Activated naive CD4-positive, alpha-beta T cell treated with anti-CD3 and anti-CD28 coated beads for 36 hours (primary cell): ENCODE measurements around the gene NPIPA8. TPM values are rescaled to one million over a fixed set of nuclear protein-coding genes. Genes with fewer than 3 reads are reported as not detected.
"Not testable (repeated sequence)": the region's sequence is repeated elsewhere in the genome, so short reads cannot be mapped to it uniquely, and the experiment has no call there.

ENCODE experiments used
- CTCF ChIA-PET: fragments of 350-600 bp; sonication (Branson Sonifier 250); formaldehyde crosslinking; loops from one replicate; lab custom pipeline; 2021; ENCODE audit warnings: antibody characterized with exemption; lab: Charles Lee
- DNase-seq: peaks from one replicate; pipeline ENCODE4 v3.0.0-alpha.2; 2020
- H3K27ac Mint-ChIP-seq: one replicate; pipeline ENCODE4 v1.8.0; 2021; ENCODE audit warnings: mild to moderate bottlenecking, mixed read lengths
- H3K27me3 Mint-ChIP-seq: one replicate; pipeline ENCODE4 v1.8.0; 2021; ENCODE audit warnings: low read depth, mixed read lengths
- H3K36me3 Mint-ChIP-seq: one replicate; pipeline ENCODE4 v1.8.0; 2021; ENCODE audit warnings: low read depth, mixed read lengths
- H3K4me1 Mint-ChIP-seq: one replicate; pipeline ENCODE4 v1.8.0; 2021; ENCODE audit warnings: low read depth, mixed read lengths
- H3K4me3 Mint-ChIP-seq: one replicate; pipeline ENCODE4 v1.8.0; 2021; ENCODE audit warnings: mild to moderate bottlenecking, moderate library complexity, mixed read lengths
- H3K9me3 Mint-ChIP-seq: one replicate; pipeline ENCODE4 v1.8.0; 2021; ENCODE audit warnings: mixed read lengths
- intact Hi-C: fragments of 100-400 bp; cut with micrococcal nuclease; formaldehyde crosslinking; loops from one replicate; pipeline ENCODE4 v1.15.1; 2023
- total RNA-seq, 2 experiments: library from RNA; stranded (reverse); gene quantifications; one replicate each; pipeline ENCODE4 v1.2.3, GENCODE V29; 2021

The NPIPA8 gene
- total RNA-seq, 2 experiments from 2014 or later, result 0.19 TPM; not detected in 1

DNA sequence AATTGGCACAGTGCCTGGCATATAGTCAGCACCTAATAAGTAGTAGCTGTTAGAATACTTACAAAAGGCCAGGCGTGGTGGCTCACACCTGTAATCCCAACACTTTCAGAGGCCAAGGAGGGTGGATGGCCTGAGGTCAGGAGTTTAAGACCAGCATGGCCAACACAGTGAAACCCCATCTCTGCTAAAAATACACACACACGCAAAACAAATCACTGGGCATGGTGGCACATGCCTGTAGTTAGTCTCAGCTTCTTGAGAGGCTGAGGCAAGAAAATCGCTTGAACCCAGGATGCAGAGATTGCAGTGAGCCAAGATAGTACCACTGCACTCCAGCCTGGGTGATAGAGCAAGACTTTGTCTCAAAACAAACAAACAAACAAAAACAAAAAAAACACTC is 29.3 kb downstream of the NPIPA8 start:
- H3K9me3 Mint-ChIP-seq, H3K4me3 Mint-ChIP-seq: not testable (repeated sequence)

DNA sequence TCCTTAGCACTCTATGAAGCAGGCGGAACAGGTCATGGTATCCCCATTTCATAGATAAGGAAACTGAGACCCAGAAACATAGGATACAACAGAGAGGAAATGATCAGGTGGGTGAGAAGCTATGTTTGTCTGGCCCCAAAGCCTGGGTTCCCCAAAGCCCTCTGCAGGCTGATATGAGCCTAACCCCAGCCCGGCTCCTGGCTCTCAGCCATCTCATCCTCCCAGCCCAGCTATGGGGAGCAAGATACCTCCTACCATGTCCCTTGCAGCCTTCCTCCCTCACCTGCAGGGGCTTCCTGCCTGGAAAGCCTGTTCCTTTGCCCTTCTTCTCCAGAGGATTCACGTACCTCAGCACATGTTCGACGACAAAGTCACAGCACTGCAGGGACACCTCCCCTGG is 30.5 kb downstream of the NPIPA8 start:
- DNase-seq, H3K4me1 Mint-ChIP-seq, H3K27me3 Mint-ChIP-seq, H3K9me3 Mint-ChIP-seq, H3K36me3 Mint-ChIP-seq, CTCF ChIA-PET, H3K4me3 Mint-ChIP-seq, H3K27ac Mint-ChIP-seq, intact Hi-C loops: not testable (repeated sequence)

More for the DNA sequence above, 29.3 kb downstream of the NPIPA8 start:
- H3K4me1 Mint-ChIP-seq, intact Hi-C loops, H3K27ac Mint-ChIP-seq, H3K36me3 Mint-ChIP-seq, DNase-seq, H3K27me3 Mint-ChIP-seq, CTCF ChIA-PET: not testable (repeated sequence)

DNA sequence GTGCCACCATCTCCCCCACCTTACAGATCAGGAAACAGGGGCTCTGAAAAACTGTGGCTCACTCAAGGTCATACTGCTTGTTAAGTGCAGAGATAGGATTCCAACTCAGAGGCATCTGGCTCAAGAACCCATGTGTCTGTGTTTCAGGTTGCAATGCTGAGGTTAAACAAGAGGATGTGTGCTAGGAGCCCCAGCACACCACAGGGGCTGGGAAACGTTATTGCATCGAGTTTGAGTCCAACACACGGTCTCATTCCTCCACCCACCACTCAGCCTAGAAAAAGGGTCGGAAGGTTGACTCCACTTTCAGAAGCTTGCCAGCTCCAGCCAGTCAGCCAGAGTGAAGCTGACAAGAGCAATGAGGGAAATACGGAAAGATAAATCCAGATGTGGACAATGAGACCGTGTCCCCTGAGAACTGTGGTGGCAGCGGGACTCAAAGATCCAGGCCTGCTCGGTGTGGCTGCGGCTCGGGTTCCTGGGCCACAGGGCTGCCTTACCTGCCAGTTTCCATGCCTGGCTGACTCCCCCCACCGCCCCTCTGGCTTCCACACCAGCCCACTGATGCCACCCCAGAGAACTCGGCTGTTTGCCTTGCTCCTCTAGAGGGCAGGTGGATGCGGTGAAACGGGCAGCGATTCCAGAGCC is 33.4 kb downstream of the NPIPA8 start:
- DNase-seq, H3K27ac Mint-ChIP-seq, H3K27me3 Mint-ChIP-seq, H3K36me3 Mint-ChIP-seq, H3K4me3 Mint-ChIP-seq, H3K4me1 Mint-ChIP-seq, H3K9me3 Mint-ChIP-seq, intact Hi-C loops, CTCF ChIA-PET: not testable (repeated sequence)

DNA sequence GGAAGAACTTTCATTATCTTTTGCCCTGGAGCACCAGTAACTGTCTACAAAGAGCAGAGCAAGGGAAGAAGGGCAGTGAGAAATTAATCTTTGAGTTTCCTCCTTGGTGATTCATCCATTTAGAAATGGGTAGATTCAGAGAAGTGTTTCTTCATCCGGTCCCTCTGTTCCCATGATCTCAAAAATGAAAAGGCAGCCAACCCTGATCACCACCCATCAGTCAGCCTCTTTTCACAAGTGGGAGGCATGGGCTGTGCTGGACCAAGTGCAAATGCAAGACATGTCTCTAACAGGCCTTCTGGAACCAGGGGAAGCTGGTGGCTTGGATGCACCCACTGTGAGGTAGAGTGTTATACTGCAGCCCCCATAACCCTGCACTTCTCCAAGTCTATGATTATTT is 38.8 kb downstream of the NPIPA8 start:
- H3K27me3 Mint-ChIP-seq, H3K36me3 Mint-ChIP-seq, H3K4me1 Mint-ChIP-seq, H3K9me3 Mint-ChIP-seq, CTCF ChIA-PET, H3K4me3 Mint-ChIP-seq, intact Hi-C loops, H3K27ac Mint-ChIP-seq, DNase-seq: not testable (repeated sequence)

DNA sequence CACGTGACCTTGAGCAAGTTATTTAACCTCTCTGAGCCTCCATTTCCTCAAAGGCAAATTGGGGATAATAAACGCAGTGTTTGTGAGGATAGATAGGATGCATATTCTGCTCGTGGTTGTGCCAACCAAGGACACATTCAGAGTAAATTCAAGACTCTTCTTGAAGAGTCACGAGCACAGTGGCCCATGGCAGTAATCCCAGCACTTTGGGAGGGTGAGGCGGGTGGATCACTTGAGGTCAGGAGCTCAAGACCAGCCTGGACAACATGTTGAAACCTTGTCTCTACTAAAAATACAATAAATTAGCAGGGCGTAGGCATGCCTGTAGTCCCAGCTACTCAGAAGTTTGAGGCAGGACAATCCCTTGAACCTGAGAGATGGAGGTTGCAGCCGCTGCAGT is 39.6 kb downstream of the NPIPA8 start:
- intact Hi-C loops, H3K4me3 Mint-ChIP-seq, H3K4me1 Mint-ChIP-seq, H3K27me3 Mint-ChIP-seq, CTCF ChIA-PET, DNase-seq, H3K27ac Mint-ChIP-seq, H3K9me3 Mint-ChIP-seq, H3K36me3 Mint-ChIP-seq: not testable (repeated sequence)

DNA sequence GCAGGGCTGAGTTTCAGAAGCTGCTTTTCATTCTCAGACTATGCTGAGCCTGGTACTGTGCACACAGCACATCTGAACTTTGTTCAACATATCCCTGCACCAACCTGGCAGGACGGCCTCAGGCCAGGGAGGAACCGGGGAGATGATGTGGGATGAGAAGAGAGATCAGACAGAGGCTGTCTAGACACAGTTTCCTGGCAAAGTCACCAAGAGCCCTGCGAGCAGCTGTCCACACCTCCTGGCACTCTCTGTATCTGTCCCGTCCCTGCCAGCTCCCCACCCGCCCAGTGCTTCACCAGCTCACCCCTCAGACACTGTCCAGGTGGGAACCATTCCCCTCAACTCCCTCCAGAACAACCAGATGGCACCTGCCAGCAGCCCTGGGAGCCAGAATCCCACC is 42.2 kb downstream of the NPIPA8 start:
- H3K4me1 Mint-ChIP-seq, H3K27me3 Mint-ChIP-seq, intact Hi-C loops, DNase-seq, CTCF ChIA-PET, H3K27ac Mint-ChIP-seq, H3K9me3 Mint-ChIP-seq, H3K4me3 Mint-ChIP-seq, H3K36me3 Mint-ChIP-seq: not testable (repeated sequence)

DNA sequence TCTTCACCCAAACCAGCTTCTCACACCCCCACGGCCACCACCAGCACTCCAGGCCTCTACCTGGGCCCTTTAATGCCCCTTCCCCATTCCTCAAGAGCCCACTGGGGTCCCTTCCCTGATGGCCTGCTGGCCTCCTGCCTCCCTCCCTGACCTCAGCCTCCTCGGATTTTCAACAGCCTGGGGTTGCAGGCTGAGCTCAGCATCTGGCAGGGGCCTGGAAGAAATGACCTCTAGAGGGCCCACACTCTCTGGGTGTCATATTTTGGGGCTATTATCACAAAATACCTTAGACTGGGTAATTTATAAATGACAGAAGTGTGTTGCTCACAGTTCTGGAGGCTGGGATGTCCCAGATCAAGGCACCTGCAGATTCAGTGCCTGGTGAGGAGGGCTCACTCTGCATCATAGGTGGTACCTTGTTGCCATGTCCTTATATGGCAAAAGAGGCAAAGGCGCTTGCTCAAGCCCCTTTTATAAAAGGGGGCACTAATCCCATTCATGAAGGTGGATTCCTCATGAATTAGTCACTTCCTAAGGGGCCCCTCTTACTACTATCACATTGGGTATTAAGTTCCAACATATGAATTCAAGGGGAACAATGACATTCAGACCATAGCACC is 43.1 kb downstream of the NPIPA8 start:
- H3K9me3 Mint-ChIP-seq, DNase-seq, intact Hi-C loops, H3K4me3 Mint-ChIP-seq, H3K27ac Mint-ChIP-seq, H3K36me3 Mint-ChIP-seq, CTCF ChIA-PET, H3K4me1 Mint-ChIP-seq, H3K27me3 Mint-ChIP-seq: not testable (repeated sequence)

DNA sequence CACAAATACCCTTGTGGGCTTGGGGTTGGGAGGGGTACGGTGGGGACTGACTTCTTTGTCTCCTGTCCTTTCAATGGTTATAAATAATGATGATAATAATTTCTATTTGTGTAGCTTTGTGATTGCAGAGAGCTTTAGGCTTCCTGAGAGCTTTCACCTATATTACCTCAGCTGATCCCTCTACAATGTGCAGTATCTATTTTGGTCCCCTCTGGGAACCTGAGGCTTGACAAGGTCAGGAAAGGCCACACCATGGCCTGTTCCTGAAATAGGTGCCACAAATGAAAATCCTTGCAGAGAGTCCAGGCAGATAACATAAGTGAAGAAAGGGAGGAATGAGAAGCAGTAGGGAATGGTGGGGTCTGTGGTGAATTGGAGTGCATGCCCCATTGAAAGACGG is 45.6 kb downstream of the NPIPA8 start:
- H3K4me3 Mint-ChIP-seq, DNase-seq, H3K9me3 Mint-ChIP-seq, CTCF ChIA-PET, intact Hi-C loops, H3K4me1 Mint-ChIP-seq, H3K36me3 Mint-ChIP-seq, H3K27me3 Mint-ChIP-seq, H3K27ac Mint-ChIP-seq: not testable (repeated sequence)

DNA sequence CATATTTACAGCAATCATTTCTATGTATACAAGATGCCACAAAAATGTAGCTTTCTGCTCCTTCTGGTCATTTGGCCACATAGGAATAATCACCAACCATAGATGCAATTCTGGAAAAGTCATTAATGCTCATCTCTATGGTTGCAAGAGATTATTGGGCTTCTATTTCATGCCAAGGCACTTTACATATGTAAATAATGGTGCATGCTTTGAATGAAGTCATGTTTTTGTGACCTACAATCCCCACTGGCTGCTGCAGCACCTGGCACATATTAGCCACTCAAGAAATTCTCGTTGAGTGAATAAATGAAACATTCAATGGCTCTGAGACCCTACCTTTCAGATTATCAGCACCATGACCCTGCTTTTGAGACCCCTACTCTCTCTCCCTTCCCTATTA is 50.2 kb downstream of the NPIPA8 start:
- H3K36me3 Mint-ChIP-seq, CTCF ChIA-PET, DNase-seq, H3K27me3 Mint-ChIP-seq, H3K27ac Mint-ChIP-seq, H3K9me3 Mint-ChIP-seq, H3K4me1 Mint-ChIP-seq, intact Hi-C loops, H3K4me3 Mint-ChIP-seq: not testable (repeated sequence)

DNA sequence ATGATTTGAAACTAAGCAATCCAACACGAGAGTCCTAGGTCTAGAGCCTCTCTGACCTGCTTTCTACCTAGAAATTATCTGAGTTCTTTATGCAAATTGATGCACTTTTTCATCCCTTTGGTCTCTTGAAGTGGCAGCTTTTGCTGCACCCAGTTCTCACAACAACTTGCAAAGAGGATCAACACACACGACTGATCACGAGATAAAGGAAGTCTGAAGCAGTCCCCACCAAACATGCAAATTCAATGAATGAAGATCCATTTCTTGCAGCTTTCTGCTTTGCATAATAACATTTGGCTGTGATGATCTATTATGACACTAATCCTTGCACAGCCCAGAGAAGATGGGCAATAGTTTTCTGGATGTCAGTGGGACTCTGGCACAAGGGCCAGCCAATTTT is 56.2 kb downstream of the NPIPA8 start:
- DNase-seq, H3K27me3 Mint-ChIP-seq, H3K36me3 Mint-ChIP-seq, H3K4me1 Mint-ChIP-seq, H3K9me3 Mint-ChIP-seq, CTCF ChIA-PET, H3K4me3 Mint-ChIP-seq, H3K27ac Mint-ChIP-seq, intact Hi-C loops: not testable (repeated sequence)

DNA sequence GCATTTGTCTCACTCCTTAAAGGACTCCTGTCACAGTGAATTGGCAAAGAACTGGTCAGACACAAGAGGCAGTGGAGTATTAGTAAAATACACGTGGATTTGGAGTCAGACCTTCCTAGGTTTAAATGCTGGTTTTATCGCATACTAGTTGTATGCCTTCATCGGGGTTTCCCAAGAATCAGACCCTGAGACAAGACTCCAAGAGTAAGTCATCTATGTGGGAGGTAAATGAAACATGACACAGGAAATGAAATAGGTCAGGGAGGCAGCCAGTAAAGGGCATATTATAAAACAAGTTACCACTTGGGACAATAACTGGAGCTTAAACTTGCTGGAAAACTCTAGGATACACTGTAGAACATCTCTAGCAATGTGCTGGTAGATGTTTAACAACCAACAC is 59.8 kb downstream of the NPIPA8 start:
- H3K4me1 Mint-ChIP-seq, DNase-seq, H3K27me3 Mint-ChIP-seq, CTCF ChIA-PET, intact Hi-C loops, H3K4me3 Mint-ChIP-seq, H3K9me3 Mint-ChIP-seq, H3K27ac Mint-ChIP-seq, H3K36me3 Mint-ChIP-seq: not testable (repeated sequence)

DNA sequence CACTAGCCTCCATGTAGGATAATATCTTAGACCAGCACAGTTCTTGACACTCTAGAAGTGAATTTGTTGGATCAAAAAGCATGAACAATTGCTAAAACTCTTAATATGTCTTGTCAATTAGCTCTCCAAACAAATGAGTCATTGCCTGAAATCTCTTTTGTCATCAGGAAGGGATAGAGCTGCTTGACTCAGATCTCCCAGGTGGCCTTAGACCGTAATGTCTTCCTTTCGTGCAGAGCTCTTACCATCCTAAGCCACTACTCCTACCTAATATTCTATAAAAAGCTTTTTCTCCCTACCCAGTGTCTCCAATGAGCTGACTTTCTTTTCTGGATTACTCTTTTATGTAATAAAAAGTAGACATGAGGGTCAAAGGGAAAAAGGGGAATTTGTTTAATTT is 66.4 kb downstream of the NPIPA8 start:
- intact Hi-C loops, result not testable (repeated sequence)

More for the DNA sequence above, 66.4 kb downstream of the NPIPA8 start:
- H3K27me3 Mint-ChIP-seq, CTCF ChIA-PET, H3K9me3 Mint-ChIP-seq, H3K27ac Mint-ChIP-seq, H3K4me3 Mint-ChIP-seq, DNase-seq, H3K36me3 Mint-ChIP-seq, H3K4me1 Mint-ChIP-seq: not testable (repeated sequence)
